Measurements from ENCODE around the gene ZMIZ2.
A peak's percentile ranks its signal among the peaks of the same experiment; 100 is the strongest.
"Not testable (repeated sequence)": the region's sequence is repeated elsewhere in the genome, so short reads cannot be mapped to it uniquely, and the experiment has no call there.

The ZMIZ2 gene

GRCh38 chr7:44727937-44728262 lies 20.7 kb upstream of the ZMIZ2 start (continued):
- TF ChIP-seq, protein P1, sequence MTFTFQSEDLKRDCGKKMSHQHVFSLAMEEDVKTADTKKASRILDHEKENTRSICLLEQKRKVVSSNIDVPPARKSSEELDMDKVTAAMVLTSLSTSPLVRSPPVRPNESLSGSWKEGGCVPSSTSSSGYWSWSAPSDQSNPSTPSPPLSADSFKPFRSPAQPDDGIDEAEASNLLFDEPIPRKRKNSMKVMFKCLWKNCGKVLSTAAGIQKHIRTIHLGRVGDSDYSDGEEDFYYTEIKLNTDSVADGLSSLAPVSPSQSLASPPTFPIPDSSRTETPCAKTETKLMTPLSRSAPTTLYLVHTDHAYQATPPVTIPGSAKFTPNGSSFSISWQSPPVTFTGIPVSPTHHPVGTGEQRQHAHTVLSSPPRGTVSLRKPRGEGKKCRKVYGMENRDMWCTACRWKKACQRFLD (tag by site-specific recombination; IDR thresholded peaks at IDR 0.05): no peak
- TF ChIP-seq, protein P2, sequence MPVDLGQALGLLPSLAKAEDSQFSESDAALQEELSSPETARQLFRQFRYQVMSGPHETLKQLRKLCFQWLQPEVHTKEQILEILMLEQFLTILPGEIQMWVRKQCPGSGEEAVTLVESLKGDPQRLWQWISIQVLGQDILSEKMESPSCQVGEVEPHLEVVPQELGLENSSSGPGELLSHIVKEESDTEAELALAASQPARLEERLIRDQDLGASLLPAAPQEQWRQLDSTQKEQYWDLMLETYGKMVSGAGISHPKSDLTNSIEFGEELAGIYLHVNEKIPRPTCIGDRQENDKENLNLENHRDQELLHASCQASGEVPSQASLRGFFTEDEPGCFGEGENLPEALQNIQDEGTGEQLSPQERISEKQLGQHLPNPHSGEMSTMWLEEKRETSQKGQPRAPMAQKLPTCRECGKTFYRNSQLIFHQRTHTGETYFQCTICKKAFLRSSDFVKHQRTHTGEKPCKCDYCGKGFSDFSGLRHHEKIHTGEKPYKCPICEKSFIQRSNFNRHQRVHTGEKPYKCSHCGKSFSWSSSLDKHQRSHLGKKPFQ (tag by site-specific recombination; IDR thresholded peaks at IDR 0.05): no peak
- no peak for TF ChIP-seq TRIM28 (IDR thresholded peaks at IDR 0.05; ENCODE audit: borderline replicate concordance, low read length)
- TF ChIP-seq ZNF791 (tag by site-specific recombination; IDR thresholded peaks at IDR 0.05): no peak
- TF ChIP-seq ZSCAN23 (tag by site-specific recombination; IDR thresholded peaks at IDR 0.05): no peak

DNA sequence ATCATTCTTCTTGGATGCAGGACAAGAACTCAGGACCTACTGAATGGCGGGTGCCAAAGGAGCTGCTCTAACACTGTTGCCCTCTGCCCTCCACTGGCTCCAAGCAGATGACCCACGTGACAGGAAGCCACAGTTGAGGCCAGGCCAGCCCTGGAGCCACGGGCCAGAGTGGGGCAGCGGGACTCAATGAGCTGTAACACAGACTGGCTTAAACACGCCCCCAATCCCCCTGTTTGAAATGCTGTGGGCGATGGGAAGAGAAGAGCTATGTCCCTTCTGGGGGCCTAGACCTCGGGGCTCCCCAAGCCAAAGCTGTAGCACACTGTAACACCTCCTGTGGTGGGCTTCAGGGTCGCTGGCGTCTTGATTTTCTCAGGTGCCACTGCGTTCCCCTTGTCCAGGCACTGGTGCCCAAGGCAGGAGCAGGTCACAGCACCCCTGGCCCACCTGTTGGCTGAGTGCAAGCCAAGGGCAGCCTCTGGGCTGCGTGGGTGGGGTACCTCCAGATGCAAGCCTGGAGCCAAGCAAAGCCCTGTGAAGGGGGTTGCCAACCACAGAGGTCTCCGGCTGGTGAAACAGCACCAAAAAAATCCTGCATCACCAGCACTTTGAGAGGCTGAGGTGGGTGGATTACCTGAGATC lies 18.6 kb upstream of the ZMIZ2 start:
- POLR2A ChIA-PET: no interaction called here
- CTCF ChIA-PET: no interaction called here

GRCh38 chr7:44732971-44733370 lies 15.7 kb upstream of the ZMIZ2 start:
- H3K36me3 ChIP-seq (ENCODE audit: control insufficient read depth in 2 of 2, insufficient read depth in 1 of 2, low read length in 2 of 2); H3K27ac ChIP-seq (ENCODE audit: extremely low read depth, low read depth, low read length); CTCF ChIA-PET; H3K9me3 ChIP-seq (ENCODE audit: control insufficient read depth, insufficient read depth, low read depth, low read length); H3K4me1 ChIP-seq (ENCODE audit: control insufficient read depth, insufficient read depth, low read length); H3K4me3 ChIP-seq (ENCODE audit: low read depth, low read length): not testable (repeated sequence)
- POLR2A ChIA-PET: interaction anchor here (0.7 kb wide), 1 partner anchor 97 kb away, joined by 3 read pairs; no protein-coding TSS in a partner anchor

More for the DNA sequence above, 18.6 kb upstream of the ZMIZ2 start:
- Histone ChIP-seq H3K36me3 (ENCODE audit: control insufficient read depth in 2 of 2, insufficient read depth in 1 of 2, low read length in 2 of 2) (no peaks in the 10 kb centered on the region), H3K27ac (ENCODE audit: extremely low read depth, low read depth, low read length) (no peak overlapping the region), H3K4me1 (ENCODE audit: control insufficient read depth, insufficient read depth, low read length) (no peaks in the 10 kb centered on the region), H3K9me3 (ENCODE audit: control insufficient read depth, insufficient read depth, low read depth, low read length) (no peaks in the 10 kb centered on the region), H3K4me3 (ENCODE audit: low read depth, low read length) (no peak overlapping the region)
- TF ChIP-seq ZNF600 (tag by site-specific recombination; IDR thresholded peaks at IDR 0.05) (no peak), SCRT2 (tag by site-specific recombination; IDR thresholded peaks at IDR 0.05) (0 out of 2 replicates have a peak, but pooled peaks have one; percentile 35)

DNA sequence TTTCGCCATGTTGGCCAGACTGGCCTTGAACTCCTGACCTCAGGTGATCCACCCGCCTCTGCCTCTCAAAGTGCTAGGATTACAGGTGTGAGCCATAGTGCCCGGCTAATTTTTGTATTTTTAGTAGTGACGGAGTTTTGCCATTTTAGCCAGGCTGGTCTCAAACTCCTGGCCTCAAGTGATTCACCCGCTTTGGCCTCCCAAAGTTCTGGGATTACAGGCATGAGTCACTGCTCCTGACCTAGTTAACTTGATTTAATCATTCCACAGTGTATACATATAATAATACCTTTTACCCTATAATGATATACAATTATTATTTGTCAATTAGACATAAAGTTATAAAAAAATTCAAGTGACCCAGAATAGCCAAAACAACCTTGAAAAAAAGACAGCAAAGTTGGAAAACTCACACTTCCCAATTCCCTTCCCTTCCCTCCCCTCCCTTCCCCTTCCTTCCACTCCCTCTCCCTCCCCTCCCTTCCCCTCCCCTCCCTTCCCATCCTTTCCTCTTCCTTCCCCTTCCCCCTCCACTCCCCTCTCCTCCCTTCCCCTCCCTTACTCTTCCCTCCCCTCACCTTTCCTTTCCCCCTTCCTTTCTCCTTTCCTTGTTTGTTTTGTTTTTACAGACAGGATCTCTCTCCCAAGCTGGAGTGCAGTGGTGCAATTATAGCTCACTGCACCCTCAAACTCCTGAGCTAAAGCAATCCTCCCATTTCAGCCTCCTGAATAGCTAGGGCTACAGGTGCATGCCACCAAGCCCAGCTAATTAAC lies 14.8 kb upstream of the ZMIZ2 start:
- no peak overlapping the region for H3K27ac ChIP-seq (ENCODE audit: extremely low read depth, low read depth, low read length)
- no peaks in the 10 kb centered on the region for H3K9me3 ChIP-seq (ENCODE audit: control insufficient read depth, insufficient read depth, low read depth, low read length)
- ChIA-PET CTCF (no interaction called here), POLR2A (no interaction called here)
- no peak overlapping the region for H3K4me3 ChIP-seq (ENCODE audit: low read depth, low read length)
- no peaks in the 10 kb centered on the region for H3K36me3 ChIP-seq (ENCODE audit: control insufficient read depth in 2 of 2, insufficient read depth in 1 of 2, low read length in 2 of 2)
- H3K4me1 ChIP-seq (ENCODE audit: control insufficient read depth, insufficient read depth, low read length): no peaks in the 10 kb centered on the region
- TF ChIP-seq KLF16 (tag by site-specific recombination; IDR thresholded peaks at IDR 0.05) (no peak), KLF7 (tag by site-specific recombination; IDR thresholded peaks at IDR 0.05; ENCODE audit: borderline replicate concordance) (no peak), ZNF19 (tag by site-specific recombination; IDR thresholded peaks at IDR 0.05; ENCODE audit: low read depth) (no peak), EGR2 (tag by site-specific recombination; IDR thresholded peaks at IDR 0.05; ENCODE audit: low read depth) (no peak), ZNF610 (tag by site-specific recombination; IDR thresholded peaks at IDR 0.05; ENCODE audit: borderline replicate concordance) (no peak), SP7 (tag by site-specific recombination; IDR thresholded peaks at IDR 0.05) (peak; percentile 98), ZNF416 (tag by site-specific recombination; IDR thresholded peaks at IDR 0.05) (no peak), ZNF548 (tag by site-specific recombination; IDR thresholded peaks at IDR 0.05) (no peak), ZNF677 (tag by site-specific recombination; IDR thresholded peaks at IDR 0.05) (no peak)
- TF ChIP-seq, protein P3, sequence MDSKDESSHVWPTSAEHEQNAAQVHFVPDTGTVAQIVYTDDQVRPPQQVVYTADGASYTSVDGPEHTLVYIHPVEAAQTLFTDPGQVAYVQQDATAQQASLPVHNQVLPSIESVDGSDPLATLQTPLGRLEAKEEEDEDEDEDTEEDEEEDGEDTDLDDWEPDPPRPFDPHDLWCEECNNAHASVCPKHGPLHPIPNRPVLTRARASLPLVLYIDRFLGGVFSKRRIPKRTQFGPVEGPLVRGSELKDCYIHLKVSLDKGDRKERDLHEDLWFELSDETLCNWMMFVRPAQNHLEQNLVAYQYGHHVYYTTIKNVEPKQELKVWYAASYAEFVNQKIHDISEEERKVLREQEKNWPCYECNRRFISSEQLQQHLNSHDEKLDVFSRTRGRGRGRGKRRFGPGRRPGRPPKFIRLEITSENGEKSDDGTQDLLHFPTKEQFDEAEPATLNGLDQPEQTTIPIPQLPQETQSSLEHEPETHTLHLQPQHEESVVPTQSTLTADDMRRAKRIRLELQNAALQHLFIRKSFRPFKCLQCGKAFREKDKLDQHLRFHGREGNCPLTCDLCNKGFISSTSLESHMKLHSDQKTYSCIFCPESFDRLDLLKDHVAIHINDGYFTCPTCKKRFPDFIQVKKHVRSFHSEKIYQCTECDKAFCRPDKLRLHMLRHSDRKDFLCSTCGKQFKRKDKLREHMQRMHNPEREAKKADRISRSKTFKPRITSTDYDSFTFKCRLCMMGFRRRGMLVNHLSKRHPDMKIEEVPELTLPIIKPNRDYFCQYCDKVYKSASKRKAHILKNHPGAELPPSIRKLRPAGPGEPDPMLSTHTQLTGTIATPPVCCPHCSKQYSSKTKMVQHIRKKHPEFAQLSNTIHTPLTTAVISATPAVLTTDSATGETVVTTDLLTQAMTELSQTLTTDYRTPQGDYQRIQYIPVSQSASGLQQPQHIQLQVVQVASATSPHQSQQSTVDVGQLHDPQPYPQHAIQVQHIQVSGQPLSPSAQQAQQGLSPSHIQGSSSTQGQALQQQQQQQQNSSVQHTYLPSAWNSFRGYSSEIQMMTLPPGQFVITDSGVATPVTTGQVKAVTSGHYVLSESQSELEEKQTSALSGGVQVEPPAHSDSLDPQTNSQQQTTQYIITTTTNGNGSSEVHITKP (tag by site-specific recombination; IDR thresholded peaks at IDR 0.05): no peak
- TF ChIP-seq, protein P4, sequence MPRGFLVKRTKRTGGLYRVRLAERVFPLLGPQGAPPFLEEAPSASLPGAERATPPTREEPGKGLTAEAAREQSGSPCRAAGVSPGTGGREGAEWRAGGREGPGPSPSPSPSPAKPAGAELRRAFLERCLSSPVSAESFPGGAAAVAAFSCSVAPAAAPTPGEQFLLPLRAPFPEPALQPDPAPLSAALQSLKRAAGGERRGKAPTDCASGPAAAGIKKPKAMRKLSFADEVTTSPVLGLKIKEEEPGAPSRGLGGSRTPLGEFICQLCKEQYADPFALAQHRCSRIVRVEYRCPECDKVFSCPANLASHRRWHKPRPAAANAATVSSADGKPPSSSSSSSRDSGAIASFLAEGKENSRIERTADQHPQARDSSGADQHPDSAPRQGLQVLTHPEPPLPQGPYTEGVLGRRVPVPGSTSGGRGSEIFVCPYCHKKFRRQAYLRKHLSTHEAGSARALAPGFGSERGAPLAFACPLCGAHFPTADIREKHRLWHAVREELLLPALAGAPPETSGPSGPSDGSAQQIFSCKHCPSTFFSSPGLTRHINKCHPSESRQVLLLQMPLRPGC (tag by site-specific recombination; IDR thresholded peaks at IDR 0.05): no peak
